HFF-Myc (cell line): Measurements from ENCODE around the gene BEND7.

Source experiments
- DNase-seq: peaks from one replicate; pipeline ENCODE4 v3.0.0-alpha.2; 2011; ENCODE audit warnings: low read depth; ENCODE audit errors: extremely low read depth
- H3K4me3 ChIP-seq: replicated peaks from 2 replicates; pipeline ENCODE4 v1.5.1; 2011; ENCODE audit warnings: low read depth, mild to moderate bottlenecking, control low read depth, low read length
- TF ChIP-seq, protein P1 (sequence below): IDR thresholded peaks from 2 replicates; pipeline ENCODE4 v1.5.1; 2012; ENCODE audit warnings: mild to moderate bottlenecking, low read depth, low read length, control low read depth; ENCODE audit errors: missing control alignments

BEND7 gene

DNA sequence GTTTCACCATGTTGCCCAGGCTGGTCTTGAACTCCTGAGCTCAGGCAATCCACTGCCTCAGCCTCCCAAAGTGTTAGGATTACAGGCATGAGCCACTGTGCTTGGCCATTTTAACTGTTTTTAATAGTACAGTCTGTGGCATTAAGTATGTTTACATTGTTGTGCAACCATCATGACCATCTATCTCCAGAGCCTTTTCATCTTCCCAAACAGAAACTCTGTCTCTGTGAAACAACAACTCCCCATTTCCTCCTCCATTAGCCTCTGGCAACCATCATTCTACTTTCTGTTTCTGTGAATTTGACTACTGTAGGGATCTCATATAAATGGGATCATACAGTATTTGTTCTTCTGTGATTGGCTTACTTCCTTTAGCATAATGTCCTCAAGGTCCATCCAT, 132.4 kb downstream of the BEND7 start:
- TF ChIP-seq, protein P1, sequence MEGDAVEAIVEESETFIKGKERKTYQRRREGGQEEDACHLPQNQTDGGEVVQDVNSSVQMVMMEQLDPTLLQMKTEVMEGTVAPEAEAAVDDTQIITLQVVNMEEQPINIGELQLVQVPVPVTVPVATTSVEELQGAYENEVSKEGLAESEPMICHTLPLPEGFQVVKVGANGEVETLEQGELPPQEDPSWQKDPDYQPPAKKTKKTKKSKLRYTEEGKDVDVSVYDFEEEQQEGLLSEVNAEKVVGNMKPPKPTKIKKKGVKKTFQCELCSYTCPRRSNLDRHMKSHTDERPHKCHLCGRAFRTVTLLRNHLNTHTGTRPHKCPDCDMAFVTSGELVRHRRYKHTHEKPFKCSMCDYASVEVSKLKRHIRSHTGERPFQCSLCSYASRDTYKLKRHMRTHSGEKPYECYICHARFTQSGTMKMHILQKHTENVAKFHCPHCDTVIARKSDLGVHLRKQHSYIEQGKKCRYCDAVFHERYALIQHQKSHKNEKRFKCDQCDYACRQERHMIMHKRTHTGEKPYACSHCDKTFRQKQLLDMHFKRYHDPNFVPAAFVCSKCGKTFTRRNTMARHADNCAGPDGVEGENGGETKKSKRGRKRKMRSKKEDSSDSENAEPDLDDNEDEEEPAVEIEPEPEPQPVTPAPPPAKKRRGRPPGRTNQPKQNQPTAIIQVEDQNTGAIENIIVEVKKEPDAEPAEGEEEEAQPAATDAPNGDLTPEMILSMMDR = no peak
- DNase-seq = no peak
- no peak overlapping the region for H3K4me3 ChIP-seq

DNA sequence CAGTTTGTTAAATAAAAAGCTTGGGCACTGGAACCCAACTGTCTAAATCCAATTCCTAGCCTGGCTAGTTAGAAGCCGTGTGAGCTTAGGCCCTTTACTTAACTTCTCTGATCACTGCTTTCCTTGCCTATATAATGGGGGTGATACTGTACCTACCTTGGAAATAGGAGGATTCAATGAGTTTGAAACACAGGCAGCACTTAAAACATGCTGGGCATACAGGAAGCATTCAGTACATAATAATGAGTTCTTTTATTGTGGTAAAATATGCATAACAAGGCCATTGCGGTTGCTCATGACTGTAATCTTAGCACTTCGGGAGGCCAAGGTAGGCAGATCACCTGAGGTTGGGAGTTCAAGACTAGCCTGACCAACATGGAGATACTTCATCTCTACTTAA, 133.3 kb downstream of the BEND7 start:
- TF ChIP-seq, protein P1 = no peak
- no peak overlapping the region for H3K4me3 ChIP-seq
- DNase-seq = no peak

DNA sequence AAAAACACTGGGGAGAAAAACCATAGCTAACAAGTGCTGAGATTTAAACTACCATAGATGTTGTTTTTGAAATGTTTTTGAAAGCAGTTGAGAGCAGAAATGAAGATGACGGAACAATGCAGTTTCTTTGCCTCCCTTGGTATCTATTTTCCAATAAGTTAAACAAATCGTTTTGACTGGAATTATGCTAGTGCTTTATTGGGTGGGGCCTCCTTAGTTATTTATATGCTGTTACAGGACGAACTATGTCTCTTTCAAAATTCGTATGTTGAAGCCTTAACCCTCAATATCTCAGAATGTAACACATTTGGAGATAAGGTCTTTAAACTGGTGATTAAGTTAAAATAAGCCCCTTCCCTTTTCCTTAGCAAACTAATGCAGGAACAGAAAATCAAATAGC, 135.2 kb downstream of the BEND7 start:
- no peak overlapping the region for H3K4me3 ChIP-seq
- DNase-seq = no peak
- TF ChIP-seq, protein P1 = no peak

DNA sequence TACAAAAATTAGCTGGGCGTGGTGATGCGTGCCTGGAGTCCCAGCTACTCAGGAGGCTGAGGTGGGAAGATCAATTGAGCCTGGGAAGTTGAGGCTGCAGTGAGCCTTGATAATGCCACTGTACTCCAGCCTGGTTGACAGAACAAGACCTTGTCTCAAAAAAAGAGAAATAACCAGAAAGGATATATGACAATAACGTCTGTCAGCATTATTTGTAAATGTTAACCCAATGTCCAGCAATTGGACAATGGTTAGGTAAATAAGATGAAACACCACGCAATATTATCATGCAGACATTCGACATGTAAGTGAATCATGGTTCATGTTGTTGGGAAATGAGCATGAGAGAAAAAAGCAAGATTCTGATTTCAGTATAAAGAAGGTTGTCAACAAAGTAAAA, 136.1 kb downstream of the BEND7 start:
- DNase-seq = no peak
- TF ChIP-seq, protein P1 = no peak

More for the DNA sequence above, 136.1 kb downstream of the BEND7 start:
- H3K4me3 ChIP-seq = no peak overlapping the region
